Measurements from ENCODE around the gene KDM2A. TPM values are rescaled to one million over a fixed set of nuclear protein-coding genes. Genes with fewer than 3 reads are reported as not detected.

Gene KDM2A
- total and polyA plus RNA-seq, 5 donors from 2014 or later = 10.7 to 346 (median 12.1) TPM

DNA sequence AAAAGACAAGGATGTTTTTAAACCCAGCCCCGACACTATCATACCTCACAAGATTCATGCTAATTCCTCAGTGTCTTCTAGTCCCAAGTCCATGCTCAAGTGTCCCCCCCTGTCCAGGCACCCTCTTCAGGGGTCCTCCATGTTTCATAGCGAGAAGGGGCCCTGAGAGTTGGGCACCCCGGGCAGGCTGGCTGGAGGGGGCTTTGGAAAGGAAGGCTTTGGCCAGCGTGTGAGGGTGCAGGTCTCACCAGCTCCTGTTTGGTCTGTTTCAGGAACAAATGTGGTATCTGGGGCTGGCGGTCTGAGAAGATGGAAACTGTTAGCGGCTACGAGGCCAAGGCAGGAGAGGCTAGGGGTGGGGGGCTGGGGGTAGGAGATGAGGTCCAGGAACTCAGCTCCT lies 179.7 kb downstream of the KDM2A start:
- Mint-ChIP-seq H3K36me3 (peaks cover 27% of the 10 kb centered on the region), H3K27ac (peak overlapping the region in 2 of 3 donors; percentile 2 to 78)

DNA sequence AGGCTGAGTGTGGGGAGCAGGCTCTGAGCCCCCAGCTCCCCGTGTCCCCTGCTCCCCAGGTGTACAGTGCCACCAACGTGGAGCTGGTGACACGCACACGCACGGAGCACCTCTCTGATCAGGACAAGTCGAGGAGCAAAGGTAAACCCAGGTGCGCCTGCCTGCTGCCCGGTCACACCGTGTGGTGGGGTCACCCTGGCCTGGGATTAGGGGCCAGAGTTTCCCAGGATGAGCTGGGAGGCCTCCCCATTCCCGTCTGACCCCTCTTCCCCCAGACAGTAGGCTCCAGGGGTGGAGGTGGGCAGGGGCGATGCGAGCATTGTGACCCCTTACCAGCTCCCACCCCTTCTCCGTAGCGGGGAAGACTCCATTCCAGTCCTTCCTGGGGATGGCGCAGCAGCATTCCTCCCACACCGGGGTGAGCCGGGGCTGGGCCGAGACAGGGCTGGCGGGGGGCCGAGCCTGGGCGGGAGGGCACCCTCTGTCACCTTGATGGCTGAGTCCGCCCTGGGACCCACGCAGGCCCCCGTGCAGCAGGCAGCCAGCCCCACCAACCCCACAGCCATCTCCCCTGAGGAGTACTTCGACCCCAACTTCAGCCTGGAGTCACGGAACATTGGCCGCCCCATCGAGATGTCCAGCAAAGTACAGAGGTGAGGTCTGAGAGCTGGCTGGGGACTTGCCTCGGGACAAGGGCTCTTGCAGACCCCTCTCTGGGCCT lies 180.6 kb downstream of the KDM2A start:
- no peaks in the 10 kb centered on the region for H3K27me3 ChIP-seq (ENCODE audit: control insufficient read depth, insufficient read depth, low read length)
- H3K27ac ChIP-seq (ENCODE audit: insufficient read depth, low read length, poor library complexity, severe bottlenecking) = no peak overlapping the region
- DNase-seq = no peak
- peaks cover 0 to 12% (median 2%) of the 10 kb centered on the region in 7 donors for H3K9me3 Mint-ChIP-seq
- peak overlapping the region in 1 of 4 donors; percentile 35 for H3K4me3 Mint-ChIP-seq
- H3K36me3 ChIP-seq (ENCODE audit: control insufficient read depth, insufficient read depth, low read length) = peaks cover 53% of the 10 kb centered on the region
- peaks cover 23% of the 10 kb centered on the region for H3K36me3 Mint-ChIP-seq
- no peak overlapping the region for H3K4me3 ChIP-seq (ENCODE audit: low read depth, low read length)
- H3K4me1 ChIP-seq (ENCODE audit: control insufficient read depth, insufficient read depth, low read length, poor library complexity, severe bottlenecking) = peaks cover 25% of the 10 kb centered on the region
- no peak for ATAC-seq (ENCODE audit: low read depth in 2 of 2)
- peaks cover 6 to 11% of the 10 kb centered on the region in 2 experiments for H3K9me3 ChIP-seq (ENCODE audit: control insufficient read depth in 2 of 2, low read length in 2 of 2)
- H3K27me3 Mint-ChIP-seq = no peaks in the 10 kb centered on the region
- no peak overlapping the region for H3K27ac Mint-ChIP-seq
- peaks cover 9 to 35% (median 24%) of the 10 kb centered on the region in 4 donors for H3K4me1 Mint-ChIP-seq

More for the DNA sequence above, 179.7 kb downstream of the KDM2A start:
- DNase-seq (no peak), ATAC-seq (ENCODE audit: low read depth in 2 of 2) (no peak)
- H3K27ac ChIP-seq (ENCODE audit: insufficient read depth, low read length, poor library complexity, severe bottlenecking) = no peak overlapping the region
- H3K4me3 Mint-ChIP-seq = peak overlapping the region in 2 of 4 donors; percentile 18 to 44
- H3K36me3 ChIP-seq (ENCODE audit: control insufficient read depth, insufficient read depth, low read length) = peaks cover 61% of the 10 kb centered on the region
- peaks cover 14 to 37% (median 26%) of the 10 kb centered on the region in 4 donors for H3K4me1 Mint-ChIP-seq
- peaks cover 0 to 12% (median 2%) of the 10 kb centered on the region in 7 donors for H3K9me3 Mint-ChIP-seq
- no peaks in the 10 kb centered on the region for H3K27me3 Mint-ChIP-seq
- H3K9me3 ChIP-seq (ENCODE audit: control insufficient read depth in 2 of 2, low read length in 2 of 2) = peaks cover 6 to 11% of the 10 kb centered on the region in 2 experiments
- no peak overlapping the region for H3K4me3 ChIP-seq (ENCODE audit: low read depth, low read length)
- H3K27me3 ChIP-seq (ENCODE audit: control insufficient read depth, insufficient read depth, low read length) = no peaks in the 10 kb centered on the region
- peaks cover 21% of the 10 kb centered on the region for H3K4me1 ChIP-seq (ENCODE audit: control insufficient read depth, insufficient read depth, low read length, poor library complexity, severe bottlenecking)

DNA sequence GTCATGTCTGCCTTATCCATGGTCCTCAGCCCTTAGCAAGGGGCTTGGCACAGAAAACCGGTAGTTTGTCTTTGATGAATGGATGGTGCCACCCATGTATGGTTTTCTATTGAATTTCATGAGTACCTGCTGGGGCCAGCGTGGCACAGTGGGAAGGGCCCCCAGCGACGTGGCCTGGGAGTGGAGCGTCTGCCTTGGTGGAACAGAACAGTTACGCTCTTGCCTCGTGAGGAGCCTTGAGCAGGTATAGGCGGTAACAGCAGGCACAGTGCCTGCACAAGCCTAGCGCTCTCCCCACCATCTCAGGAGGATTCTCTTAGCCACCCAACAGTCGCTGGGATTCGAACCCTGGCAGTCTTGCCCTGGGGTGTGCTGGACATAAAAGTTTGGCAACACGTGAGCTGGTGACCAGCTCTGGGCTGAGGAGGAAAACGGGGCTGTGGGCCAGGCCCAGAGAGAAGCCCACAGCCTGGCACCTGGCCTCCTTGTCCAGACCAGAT lies 181.2 kb downstream of the KDM2A start:
- Mint-ChIP-seq H3K27me3 (no peaks in the 10 kb centered on the region), H3K9me3 (peaks cover 0 to 12% (median 2%) of the 10 kb centered on the region in 7 donors), H3K4me1 (peaks cover 9 to 38% (median 28%) of the 10 kb centered on the region in 4 donors), H3K4me3 (peak overlapping the region in 3 of 4 donors; percentile 5 to 63 (median 35)), H3K27ac (no peak overlapping the region), H3K36me3 (peaks cover 23% of the 10 kb centered on the region)
- H3K4me3 ChIP-seq (ENCODE audit: low read depth, low read length) = no peak overlapping the region
- ATAC-seq (ENCODE audit: low read depth in 2 of 2) (no peak), DNase-seq (no peak)
- peaks cover 51% of the 10 kb centered on the region for H3K36me3 ChIP-seq (ENCODE audit: control insufficient read depth, insufficient read depth, low read length)
- H3K9me3 ChIP-seq (ENCODE audit: control insufficient read depth in 2 of 2, low read length in 2 of 2) = peaks cover 6 to 11% of the 10 kb centered on the region in 2 experiments
- H3K4me1 ChIP-seq (ENCODE audit: control insufficient read depth, insufficient read depth, low read length, poor library complexity, severe bottlenecking) = peaks cover 27% of the 10 kb centered on the region
- no peak overlapping the region for H3K27ac ChIP-seq (ENCODE audit: insufficient read depth, low read length, poor library complexity, severe bottlenecking)
- H3K27me3 ChIP-seq (ENCODE audit: control insufficient read depth, insufficient read depth, low read length) = no peaks in the 10 kb centered on the region

DNA sequence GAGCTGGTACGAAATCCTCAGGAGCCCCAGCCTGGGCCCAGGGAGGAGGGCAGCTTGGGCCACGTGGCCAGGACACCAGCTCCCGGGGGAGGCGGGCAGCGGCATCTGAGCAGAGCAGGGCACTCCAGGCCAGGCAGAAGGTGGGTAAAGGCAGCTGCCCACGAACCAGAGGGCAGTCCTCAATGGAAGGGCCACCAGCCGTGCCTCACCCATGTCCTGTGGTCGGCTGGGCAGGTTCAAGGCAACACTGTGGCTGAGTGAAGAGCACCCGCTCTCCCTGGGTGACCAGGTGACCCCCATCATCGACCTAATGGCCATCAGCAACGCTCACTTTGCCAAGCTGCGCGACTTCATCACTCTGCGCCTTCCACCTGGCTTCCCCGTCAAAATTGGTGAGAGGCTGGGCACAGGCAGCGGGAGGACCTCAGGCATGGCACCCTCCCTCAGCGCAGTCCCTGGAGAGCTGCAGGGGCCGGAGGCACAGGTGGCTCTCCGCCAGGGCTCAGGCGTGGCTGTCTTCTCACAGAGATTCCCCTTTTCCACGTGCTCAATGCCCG lies 181.8 kb downstream of the KDM2A start:
- Histone ChIP-seq H3K27ac (ENCODE audit: insufficient read depth, low read length, poor library complexity, severe bottlenecking) (no peak overlapping the region), H3K36me3 (ENCODE audit: control insufficient read depth, insufficient read depth, low read length) (peaks cover 46% of the 10 kb centered on the region), H3K27me3 (ENCODE audit: control insufficient read depth, insufficient read depth, low read length) (no peaks in the 10 kb centered on the region), H3K9me3 (ENCODE audit: control insufficient read depth in 2 of 2, low read length in 2 of 2) (peaks cover 3 to 6% of the 10 kb centered on the region in 2 experiments), H3K4me1 (ENCODE audit: control insufficient read depth, insufficient read depth, low read length, poor library complexity, severe bottlenecking) (peaks cover 27% of the 10 kb centered on the region), H3K4me3 (ENCODE audit: low read depth, low read length) (no peak overlapping the region)
- Mint-ChIP-seq H3K4me1 (peaks cover 9 to 42% (median 30%) of the 10 kb centered on the region in 4 donors), H3K36me3 (peaks cover 25% of the 10 kb centered on the region), H3K9me3 (peaks cover 0 to 10% (median 2%) of the 10 kb centered on the region in 7 donors), H3K27ac (peak overlapping the region in 1 of 3 donors; percentile 43), H3K27me3 (no peaks in the 10 kb centered on the region), H3K4me3 (peak overlapping the region in 1 of 4 donors; percentile 35)
- ATAC-seq (ENCODE audit: low read depth in 2 of 2) (no peak), DNase-seq (no peak)

- no peak overlapping the region for H3K4me3 Mint-ChIP-seq
- no peaks in the 10 kb centered on the region for H3K27me3 Mint-ChIP-seq
- no peak for ATAC-seq (ENCODE audit: low read depth in 2 of 2)
- DNase-seq = no peak
- peaks cover 5 to 43% (median 26%) of the 10 kb centered on the region in 4 donors for H3K4me1 Mint-ChIP-seq
- no peak overlapping the region for H3K4me3 ChIP-seq (ENCODE audit: low read depth, low read length)
- peaks cover 0 to 4% (median 1%) of the 10 kb centered on the region in 7 donors for H3K9me3 Mint-ChIP-seq
- peaks cover 19% of the 10 kb centered on the region for H3K36me3 Mint-ChIP-seq
- H3K4me1 ChIP-seq (ENCODE audit: control insufficient read depth, insufficient read depth, low read length, poor library complexity, severe bottlenecking) = peaks cover 27% of the 10 kb centered on the region
- H3K27ac Mint-ChIP-seq = peak overlapping the region in 1 of 3 donors; percentile 43
- peaks cover 40% of the 10 kb centered on the region for H3K36me3 ChIP-seq (ENCODE audit: control insufficient read depth, insufficient read depth, low read length)
- H3K27me3 ChIP-seq (ENCODE audit: control insufficient read depth, insufficient read depth, low read length) = no peaks in the 10 kb centered on the region
- no peak overlapping the region for H3K27ac ChIP-seq (ENCODE audit: insufficient read depth, low read length, poor library complexity, severe bottlenecking)
- H3K9me3 ChIP-seq (ENCODE audit: control insufficient read depth in 2 of 2, low read length in 2 of 2) = peaks cover 0 to under 1% of the 10 kb centered on the region in 2 experiments
Observed at GRCh38 chr11:67301313-67301921, 182.4 kb downstream of the KDM2A start.

- Histone ChIP-seq H3K36me3 (ENCODE audit: control insufficient read depth, insufficient read depth, low read length) (peaks cover 34% of the 10 kb centered on the region), H3K27me3 (ENCODE audit: control insufficient read depth, insufficient read depth, low read length) (no peaks in the 10 kb centered on the region), H3K4me3 (ENCODE audit: low read depth, low read length) (no peak overlapping the region), H3K27ac (ENCODE audit: insufficient read depth, low read length, poor library complexity, severe bottlenecking) (peak overlapping the region; percentile 55), H3K4me1 (ENCODE audit: control insufficient read depth, insufficient read depth, low read length, poor library complexity, severe bottlenecking) (peaks cover 27% of the 10 kb centered on the region), H3K9me3 (ENCODE audit: control insufficient read depth in 2 of 2, low read length in 2 of 2) (no peaks in the 10 kb centered on the region)
- no peak for DNase-seq
- H3K4me3 Mint-ChIP-seq = peak overlapping the region; percentile 69 to 83 (median 74)
- no peaks in the 10 kb centered on the region for H3K9me3 Mint-ChIP-seq
- H3K36me3 Mint-ChIP-seq = peaks cover 13% of the 10 kb centered on the region
- ATAC-seq (ENCODE audit: low read depth in 2 of 2) = no peak
- H3K27ac Mint-ChIP-seq = peak overlapping the region in 1 of 3 donors; percentile 68
- H3K4me1 Mint-ChIP-seq = peaks cover 5 to 39% (median 22%) of the 10 kb centered on the region in 4 donors
- no peaks in the 10 kb centered on the region for H3K27me3 Mint-ChIP-seq
Observed at GRCh38 chr11:67301951-67302516, 183.0 kb downstream of the KDM2A start.

- Histone ChIP-seq H3K36me3 (ENCODE audit: control insufficient read depth, insufficient read depth, low read length) (peaks cover 33% of the 10 kb centered on the region), H3K9me3 (ENCODE audit: control insufficient read depth in 2 of 2, low read length in 2 of 2) (no peaks in the 10 kb centered on the region), H3K27me3 (ENCODE audit: control insufficient read depth, insufficient read depth, low read length) (no peaks in the 10 kb centered on the region), H3K4me1 (ENCODE audit: control insufficient read depth, insufficient read depth, low read length, poor library complexity, severe bottlenecking) (peaks cover 27% of the 10 kb centered on the region), H3K27ac (ENCODE audit: insufficient read depth, low read length, poor library complexity, severe bottlenecking) (peak overlapping the region; percentile 55), H3K4me3 (ENCODE audit: low read depth, low read length) (peak overlapping the region; percentile 7)
- H3K27me3 Mint-ChIP-seq = no peaks in the 10 kb centered on the region
- H3K4me3 Mint-ChIP-seq = peak overlapping the region; percentile 69 to 83 (median 74)
- ATAC-seq (ENCODE audit: low read depth in 2 of 2) (no peak), DNase-seq (peak in 1 of 3 donors; percentile 4)
- H3K27ac Mint-ChIP-seq = peak overlapping the region in 2 of 3 donors; percentile 65 to 68
- no peaks in the 10 kb centered on the region for H3K9me3 Mint-ChIP-seq
- peaks cover 5 to 38% (median 20%) of the 10 kb centered on the region in 4 donors for H3K4me1 Mint-ChIP-seq
- H3K36me3 Mint-ChIP-seq = peaks cover 12% of the 10 kb centered on the region
Observed at GRCh38 chr11:67302571-67303131, 183.6 kb downstream of the KDM2A start.

Data from CD4-positive, CD25-positive, alpha-beta regulatory T cell (primary cell).